GM12878 (cell line): Measurements from ENCODE around the gene KCNK7. TPM values are rescaled to one million over a fixed set of nuclear protein-coding genes. Genes with fewer than 3 reads are reported as not detected.

Experiments
- BCLAF1 ChIP-seq: fragments of 450-650 bp; IDR thresholded peaks from 2 replicates; pipeline ENCODE4 v1.6.1; 2017; ENCODE audit warnings: antibody characterized with exemption, mild to moderate bottlenecking, moderate library complexity
- CUX1 ChIP-seq: IDR thresholded peaks from 2 replicates; pipeline ENCODE4 v1.6.1; 2012; ENCODE audit warnings: improper control_type of control experiment, low read depth, low read length; ENCODE audit not compliant: insufficient replicate concordance
- EED ChIP-seq: sonication (generic); IDR thresholded peaks from 2 replicates; pipeline ENCODE4 v1.6.1; 2016; ENCODE audit warnings: antibody characterized with exemption, low read depth
- IRF4 ChIP-seq: IDR thresholded peaks from 2 replicates; pipeline ENCODE4 v1.6.1; 2011; ENCODE audit warnings: low read depth, low read length
- MXI1 ChIP-seq: fragments of 150-350 bp; IDR thresholded peaks from 2 replicates; pipeline ENCODE4 v1.6.1; 2011; ENCODE audit warnings: low read depth, mild to moderate bottlenecking, inconsistent platforms, low read length, improper control_type of control experiment
- MYB ChIP-seq: fragments of 150-350 bp; IDR thresholded peaks from 2 replicates; pipeline ENCODE4 v1.6.1; 2014; ENCODE audit warnings: mild to moderate bottlenecking, low read depth, low read length, borderline replicate concordance
- NR2C1 ChIP-seq: fragments of 450-650 bp; IDR thresholded peaks from 2 replicates; pipeline ENCODE4 v1.6.1; 2017; ENCODE audit warnings: antibody characterized with exemption, mild to moderate bottlenecking, moderate library complexity
- PML ChIP-seq: IDR thresholded peaks from 2 replicates; pipeline ENCODE4 v1.6.1; 2012; ENCODE audit warnings: low read length, inconsistent platforms
- RFX5 ChIP-seq: IDR thresholded peaks from 2 replicates; pipeline ENCODE4 v1.6.1; 2011; ENCODE audit warnings: low read depth, low read length, improper control_type of control experiment
- ZBTB11 ChIP-seq: fragments of 450-650 bp; formaldehyde crosslinking; IDR thresholded peaks from 2 replicates; pipeline ENCODE4 v1.5.0; 2022; ENCODE audit warnings: mild to moderate bottlenecking, missing genetic modification characterization
- ZNF207 ChIP-seq: fragments of 450-650 bp; IDR thresholded peaks from 2 replicates; pipeline ENCODE4 v1.6.1; 2014; ENCODE audit warnings: antibody characterized with exemption, mild to moderate bottlenecking, borderline replicate concordance
- polyA plus RNA-seq, 11 experiments: library from polyadenylated mRNA; depleted of rRNA in 4 of 11; unstranded in 6 of 11; stranded (reverse) in 5 of 11; fragments of >200 nt; fragmentation: Nextera tagmentation in 4 of 11; fragmentation: Illumina TruSeq in 1 of 11; extraction: Ambion mirVana in 4 of 11; extraction: Trizol in 1 of 11; gene quantifications; 1 replicate in 1 of 11; 2 replicates in 10 of 11; pipeline versions ENCODE4 v1.2.1 to v1.2.3, GENCODE V29; 2011 to 2016; ENCODE audit warnings: inconsistent platforms in 2 of 11, missing spikeins in 2 of 11, low read depth in 1 of 11
- total RNA-seq, 4 experiments: library from RNA; depleted of rRNA in 3 of 4; stranded (reverse); fragments of >200 nt in 3 of 4; fragmentation: Illumina TruSeq in 1 of 4; extraction: Trizol in 1 of 4; gene quantifications; 2 replicates each; pipeline versions ENCODE4 v1.2.1 to v1.2.3, GENCODE V29; 2013 to 2021
- TF ChIP-seq, protein P1 (sequence below): IDR thresholded peaks from 2 replicates; pipeline ENCODE4 v1.6.1; 2011; ENCODE audit warnings: mild to moderate bottlenecking, low read depth, low read length, moderate library complexity; ENCODE audit not compliant: insufficient replicate concordance

The KCNK7 gene
- total and polyA plus RNA-seq, 10 of the 15 experiments (the other 5 are each of a cell fraction or from before 2014, with no cell fraction given) = 0.11 to 0.54 (median 0.23) TPM; not detected in 7

DNA sequence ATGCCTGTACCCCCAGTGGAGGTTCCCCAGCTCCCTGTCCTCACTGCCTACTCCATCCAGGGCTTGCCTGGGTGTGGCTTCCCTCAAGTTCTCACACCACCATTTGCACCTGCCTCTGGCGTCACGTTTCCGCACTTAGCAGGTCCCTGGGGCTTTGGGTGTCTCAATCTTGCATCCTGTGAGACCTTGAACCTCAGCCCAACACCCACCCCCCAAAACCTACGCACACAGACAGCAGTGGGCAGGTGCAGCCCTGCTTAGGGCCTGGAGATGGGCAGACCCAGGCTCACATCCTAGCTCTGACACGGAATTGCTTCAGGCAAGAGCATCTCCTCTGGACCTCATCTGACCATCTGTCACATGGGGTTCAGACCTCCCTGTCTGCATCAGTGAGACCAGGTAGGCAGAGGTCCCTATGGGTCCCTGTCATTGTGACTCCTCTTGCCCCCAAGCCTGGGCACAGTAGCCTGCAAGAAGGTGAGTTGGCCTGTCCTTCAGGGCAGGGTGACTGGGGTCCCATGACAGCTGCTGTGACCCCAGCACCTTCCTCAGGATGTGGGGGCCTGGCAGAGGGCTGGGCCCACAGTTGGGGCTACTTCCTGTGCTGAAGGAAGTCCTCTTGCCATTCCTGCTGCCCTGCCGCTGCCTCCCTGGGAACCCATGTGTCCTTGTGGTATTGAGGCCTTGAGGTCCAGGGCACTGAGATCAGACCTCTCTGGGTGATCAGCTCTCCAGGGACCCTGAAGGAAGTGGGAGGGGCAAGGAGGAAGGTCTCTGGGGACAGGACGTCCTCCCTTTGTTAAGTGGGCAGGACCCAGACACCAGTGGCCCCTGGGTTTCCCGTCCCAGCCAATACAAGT, 44.3 kb upstream of the KCNK7 start (continued):
- TF ChIP-seq CUX1 (peak; percentile 56), BCLAF1 (no peak), MYB (no peak), MXI1 (peak; percentile 66), ZBTB11 (CRISPR knock-in tag) (no peak), NR2C1 (no peak), IRF4 (no peak), EED (peak; percentile 28; the same call in 1 of the 2 replicates), PML (no peak), ZNF207 (peak; percentile 83), RFX5 (peak; percentile 16; the same call in 1 of the 2 replicates)
- TF ChIP-seq, protein P1, sequence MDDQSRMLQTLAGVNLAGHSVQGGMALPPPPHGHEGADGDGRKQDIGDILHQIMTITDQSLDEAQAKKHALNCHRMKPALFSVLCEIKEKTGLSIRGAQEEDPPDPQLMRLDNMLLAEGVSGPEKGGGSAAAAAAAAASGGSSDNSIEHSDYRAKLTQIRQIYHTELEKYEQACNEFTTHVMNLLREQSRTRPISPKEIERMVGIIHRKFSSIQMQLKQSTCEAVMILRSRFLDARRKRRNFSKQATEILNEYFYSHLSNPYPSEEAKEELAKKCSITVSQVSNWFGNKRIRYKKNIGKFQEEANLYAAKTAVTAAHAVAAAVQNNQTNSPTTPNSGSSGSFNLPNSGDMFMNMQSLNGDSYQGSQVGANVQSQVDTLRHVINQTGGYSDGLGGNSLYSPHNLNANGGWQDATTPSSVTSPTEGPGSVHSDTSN = no peak
